Measurements from ENCODE around the gene G6PC1. TPM values are rescaled to one million over a fixed set of nuclear protein-coding genes. Genes with fewer than 3 reads are reported as not detected.
A peak's percentile ranks its signal among the peaks of the same experiment; 100 is the strongest.
"Not testable (repeated sequence)": the region's sequence is repeated elsewhere in the genome, so short reads cannot be mapped to it uniquely, and the experiment has no call there.

G6PC1 gene
- polyA plus RNA-seq, 6 donors from 2014 or later = not detected

DNA sequence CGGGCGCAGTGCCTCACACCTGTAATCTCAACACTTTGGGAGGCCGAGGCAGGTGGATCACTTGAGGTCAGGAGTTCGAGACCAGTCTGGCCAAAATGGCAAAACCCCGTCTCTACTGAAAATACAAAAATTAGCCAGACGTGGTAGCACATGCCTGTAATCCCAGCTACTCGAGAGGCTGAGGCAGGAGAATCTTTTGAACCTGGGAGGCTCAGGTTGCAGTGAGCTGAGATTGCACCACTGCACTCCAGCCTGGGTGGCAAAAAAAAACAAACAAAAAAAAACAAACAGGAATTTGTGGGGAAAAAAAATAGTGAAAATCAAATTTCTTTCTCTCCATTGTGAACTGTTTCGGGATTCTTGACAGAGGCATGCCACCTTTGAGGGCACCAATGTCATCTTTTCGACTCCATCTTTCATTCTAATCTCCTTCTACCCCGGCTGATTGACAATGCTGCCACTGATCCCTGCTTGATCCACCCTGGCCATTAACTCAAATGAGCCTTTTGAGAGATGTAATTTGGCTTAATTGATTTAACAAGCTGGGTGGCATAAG is 19.0 kb downstream of the G6PC1 start:
- not testable (repeated sequence) for ATAC-seq (ENCODE audit: low read depth in 2 of 2); H3K4me1 Mint-ChIP-seq; H3K27ac Mint-ChIP-seq; H3K36me3 Mint-ChIP-seq; H3K4me3 Mint-ChIP-seq; H3K27me3 Mint-ChIP-seq; H3K9me3 Mint-ChIP-seq; DNase-seq

DNA sequence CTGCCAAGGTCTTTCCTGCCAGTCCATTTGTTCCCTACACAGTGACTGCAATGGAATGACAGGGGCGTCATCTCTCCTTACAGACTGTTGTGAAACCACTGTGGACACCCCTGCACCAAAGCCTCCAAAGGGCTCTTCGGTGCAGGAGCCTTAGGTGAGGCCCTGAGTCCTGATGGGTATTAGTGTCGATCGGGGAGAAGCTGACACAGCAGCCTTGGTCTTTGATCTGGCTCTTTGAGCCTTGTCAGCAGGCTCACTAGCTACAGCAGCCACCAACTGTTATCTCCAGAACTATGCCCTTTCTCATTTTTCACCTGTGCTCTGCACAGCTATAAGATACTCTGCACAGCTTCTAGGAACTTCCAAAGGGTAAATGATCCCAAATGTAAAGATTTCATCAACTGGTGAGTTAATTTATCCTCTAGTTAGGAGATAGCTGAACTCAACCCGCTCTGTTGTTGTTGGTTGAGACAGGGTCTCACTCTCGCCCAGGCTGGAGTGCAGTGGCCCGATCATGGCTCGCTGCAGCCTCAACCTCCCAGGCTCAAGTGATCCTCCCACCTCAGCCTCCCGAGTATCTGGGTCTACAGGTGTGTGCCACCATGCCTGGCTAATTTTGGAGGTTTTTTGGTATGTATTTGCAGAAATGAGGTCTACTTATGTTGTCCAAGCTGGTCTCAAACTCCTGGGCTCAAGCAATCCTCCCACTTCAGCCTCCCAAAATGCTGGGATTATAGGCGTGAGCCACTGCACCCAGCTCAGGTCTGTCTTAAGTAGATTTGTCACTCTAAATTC is 19.7 kb downstream of the G6PC1 start:
- Mint-ChIP-seq H3K4me3 (no peak overlapping the region), H3K27ac (peak overlapping the region in 1 of 6 donors; percentile 11), H3K27me3 (peaks cover 0 to 8% (median 7%) of the 10 kb centered on the region in 3 donors), H3K4me1 (peaks cover 0 to 4% (median 0%) of the 10 kb centered on the region in 3 donors), H3K9me3 (no peaks in the 10 kb centered on the region), H3K36me3 (no peaks in the 10 kb centered on the region)
- DNase-seq = no peak
- ATAC-seq (ENCODE audit: low read depth in 2 of 2) = no peak

DNA sequence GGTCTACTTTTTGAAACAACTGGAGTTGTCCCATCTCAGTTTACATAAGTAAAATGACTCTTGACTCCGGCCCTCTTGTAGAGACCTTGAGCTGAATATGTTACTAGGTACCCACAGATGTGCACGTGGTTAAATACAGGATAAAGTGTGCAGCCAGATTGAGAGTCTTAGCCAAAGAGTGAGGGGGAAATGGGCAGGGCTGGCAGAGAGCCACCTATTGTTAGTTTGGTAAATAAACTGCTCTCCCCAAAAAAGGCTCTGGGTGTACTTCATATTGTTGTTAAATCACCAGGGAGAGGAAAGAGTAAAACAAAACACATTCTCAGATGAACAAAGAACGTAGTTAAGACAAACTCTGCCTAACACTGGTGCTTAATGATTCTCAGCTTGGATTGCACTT is 20.3 kb downstream of the G6PC1 start:
- DNase-seq (no peak), ATAC-seq (ENCODE audit: low read depth in 2 of 2) (no peak)
- H3K36me3 Mint-ChIP-seq = no peaks in the 10 kb centered on the region
- H3K9me3 Mint-ChIP-seq = no peaks in the 10 kb centered on the region
- no peak overlapping the region for H3K4me3 Mint-ChIP-seq
- peaks cover 0 to 8% (median 7%) of the 10 kb centered on the region in 3 donors for H3K27me3 Mint-ChIP-seq
- H3K27ac Mint-ChIP-seq = peak overlapping the region in 1 of 6 donors; percentile 11
- peaks cover 0 to 4% (median 0%) of the 10 kb centered on the region in 3 donors for H3K4me1 Mint-ChIP-seq

DNA sequence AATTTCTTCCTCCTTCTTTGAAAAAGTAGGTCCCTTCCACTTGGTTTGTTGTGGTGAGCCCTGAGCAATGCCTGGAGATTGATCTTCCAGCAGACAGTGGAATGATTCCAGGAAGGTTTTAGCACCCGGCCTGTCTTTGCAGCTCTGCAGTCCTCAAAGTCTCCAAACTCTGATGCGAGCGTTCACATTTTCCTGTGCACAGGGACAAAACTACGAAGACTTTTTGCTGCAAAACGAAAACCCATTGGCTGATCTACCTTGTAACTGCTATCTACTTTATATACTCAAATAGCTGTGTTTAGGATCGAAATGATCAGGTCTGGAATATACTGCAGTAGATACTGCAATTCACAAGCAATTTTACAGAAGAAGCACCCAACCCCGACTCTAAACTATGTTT is 21.7 kb downstream of the G6PC1 start:
- Mint-ChIP-seq H3K4me1 (peaks cover 0 to 4% (median 0%) of the 10 kb centered on the region in 3 donors), H3K9me3 (no peaks in the 10 kb centered on the region), H3K36me3 (no peaks in the 10 kb centered on the region), H3K4me3 (no peak overlapping the region), H3K27me3 (peaks cover 0 to 8% (median 7%) of the 10 kb centered on the region in 3 donors), H3K27ac (no peak overlapping the region)
- ATAC-seq (ENCODE audit: low read depth in 2 of 2) (no peak), DNase-seq (no peak)

DNA sequence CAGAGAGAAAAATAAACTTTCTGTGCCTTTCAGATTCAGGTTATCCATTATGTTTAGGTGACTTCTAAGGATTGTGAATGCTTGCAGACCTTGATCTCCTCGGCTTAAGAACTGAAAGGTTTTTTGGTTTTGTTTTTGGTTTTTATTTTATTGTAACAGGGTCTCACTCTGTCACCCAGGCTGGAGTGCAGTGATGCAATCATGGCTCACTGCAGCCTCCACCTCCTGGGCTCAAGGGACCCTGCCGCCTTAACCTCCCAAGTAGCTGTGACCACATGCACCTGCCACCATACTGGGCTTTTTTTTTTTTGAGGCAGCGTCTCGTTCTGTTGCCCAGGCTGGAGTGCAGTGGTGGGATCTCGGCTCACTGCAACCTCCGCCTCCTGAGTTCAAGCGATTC is 22.9 kb downstream of the G6PC1 start:
- H3K27ac Mint-ChIP-seq; H3K4me3 Mint-ChIP-seq; H3K36me3 Mint-ChIP-seq; H3K9me3 Mint-ChIP-seq; H3K27me3 Mint-ChIP-seq; H3K4me1 Mint-ChIP-seq; DNase-seq; ATAC-seq (ENCODE audit: low read depth in 2 of 2): not testable (repeated sequence)

DNA sequence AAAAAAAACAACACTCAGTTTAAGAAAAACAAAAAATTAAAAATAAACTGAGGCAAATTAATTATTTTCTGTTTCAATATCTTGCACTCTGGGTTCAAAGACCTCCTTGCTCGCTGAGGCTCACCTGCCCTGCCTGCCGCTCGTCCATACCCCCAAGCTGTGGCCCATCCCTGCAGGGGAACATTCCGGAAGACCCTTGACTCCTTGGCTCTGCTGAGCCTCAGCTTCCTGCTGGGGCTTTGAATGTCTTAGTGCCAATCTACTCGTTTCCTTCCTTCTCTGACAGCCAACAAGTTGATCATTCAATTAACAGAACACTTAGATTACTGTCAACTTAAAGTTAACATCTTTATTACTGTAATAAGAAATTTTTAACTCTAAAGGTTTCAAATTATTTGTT is 24.3 kb downstream of the G6PC1 start:
- H3K9me3 Mint-ChIP-seq = peaks cover 0 to 1% (median 0%) of the 10 kb centered on the region in 7 donors
- H3K27ac Mint-ChIP-seq = no peak overlapping the region
- peaks cover 8 to 9% (median 9%) of the 10 kb centered on the region in 3 donors for H3K4me1 Mint-ChIP-seq
- DNase-seq (no peak), ATAC-seq (ENCODE audit: low read depth in 2 of 2) (no peak)
- no peaks in the 10 kb centered on the region for H3K36me3 Mint-ChIP-seq
- H3K4me3 Mint-ChIP-seq = no peak overlapping the region
- peaks cover 0 to 2% (median 0%) of the 10 kb centered on the region in 3 donors for H3K27me3 Mint-ChIP-seq

DNA sequence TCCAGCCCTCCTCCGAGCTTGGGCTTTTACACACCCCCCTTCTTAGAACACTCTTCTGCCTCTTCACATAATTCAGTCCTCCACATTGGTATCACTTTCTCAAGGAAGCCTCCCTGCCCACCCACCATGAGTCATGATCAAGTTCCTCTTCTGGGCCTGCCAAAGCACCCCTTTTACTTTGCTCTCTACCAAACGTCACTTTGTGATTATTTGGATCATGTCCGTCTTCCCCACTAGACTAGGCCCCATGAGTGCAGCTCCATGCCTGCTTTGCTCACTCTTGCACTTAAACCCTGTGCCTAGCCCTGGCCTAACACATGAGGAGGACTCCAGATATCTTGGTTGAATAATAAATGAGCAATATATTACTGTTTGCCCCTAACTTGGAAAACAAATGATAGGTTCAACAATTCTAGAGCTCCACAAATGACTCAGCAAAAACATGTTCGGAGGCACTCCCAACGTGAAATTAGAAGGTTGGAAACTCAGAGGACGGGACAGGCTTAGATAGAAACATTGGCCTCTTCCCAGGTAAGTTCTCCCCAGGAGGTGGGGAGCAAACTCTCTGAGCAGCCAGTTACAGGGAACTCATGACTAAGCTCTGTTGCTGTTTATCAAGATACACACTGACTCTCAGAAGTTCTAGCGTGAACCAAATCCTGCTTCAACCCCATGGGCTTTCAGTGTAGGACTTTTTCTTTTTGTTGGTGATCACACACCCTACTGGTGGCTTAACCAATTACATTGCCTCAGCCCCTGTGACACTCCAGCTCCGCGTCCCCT is 28.3 kb downstream of the G6PC1 start:
- H3K9me3 Mint-ChIP-seq = peaks cover 0 to 1% (median 0%) of the 10 kb centered on the region in 7 donors
- peaks cover 0 to 8% (median 5%) of the 10 kb centered on the region in 3 donors for H3K27me3 Mint-ChIP-seq
- peak overlapping the region in 1 of 8 donors; percentile 30 for H3K4me3 Mint-ChIP-seq
- peak; percentile 20 for DNase-seq
- peak; percentile 80 to 88 for ATAC-seq (ENCODE audit: low read depth in 2 of 2)
- no peaks in the 10 kb centered on the region for H3K36me3 Mint-ChIP-seq
- peak overlapping the region in 5 of 6 donors; percentile 10 to 62 (median 35) for H3K27ac Mint-ChIP-seq
- H3K4me1 Mint-ChIP-seq = peaks cover 8 to 9% (median 9%) of the 10 kb centered on the region in 3 donors

DNA sequence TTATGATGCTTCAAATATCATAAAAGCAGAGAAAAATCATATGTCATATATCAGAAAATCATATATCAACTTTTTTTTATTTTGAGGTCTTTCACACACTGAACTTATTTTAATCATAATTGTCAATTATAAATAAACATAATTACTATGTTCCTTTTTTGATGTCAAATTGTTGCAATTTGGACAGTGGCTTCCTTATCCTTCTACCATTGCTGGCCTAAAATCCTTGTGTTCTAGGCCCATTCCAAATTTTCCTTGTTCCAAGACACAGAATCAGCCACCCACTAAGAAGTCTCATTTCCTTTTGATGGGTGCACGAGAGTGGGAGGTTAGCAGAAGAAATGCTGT is 28.9 kb downstream of the G6PC1 start:
- H3K27ac Mint-ChIP-seq = peak overlapping the region in 3 of 6 donors; percentile 21 to 85 (median 49)
- peaks cover 0 to 14% (median 10%) of the 10 kb centered on the region in 3 donors for H3K27me3 Mint-ChIP-seq
- no peaks in the 10 kb centered on the region for H3K36me3 Mint-ChIP-seq
- no peak for DNase-seq
- ATAC-seq (ENCODE audit: low read depth in 2 of 2) = no peak
- no peak overlapping the region for H3K4me3 Mint-ChIP-seq
- H3K4me1 Mint-ChIP-seq = peaks cover 8 to 9% (median 9%) of the 10 kb centered on the region in 3 donors
- H3K9me3 Mint-ChIP-seq = peaks cover 0 to 1% (median 0%) of the 10 kb centered on the region in 7 donors

DNA sequence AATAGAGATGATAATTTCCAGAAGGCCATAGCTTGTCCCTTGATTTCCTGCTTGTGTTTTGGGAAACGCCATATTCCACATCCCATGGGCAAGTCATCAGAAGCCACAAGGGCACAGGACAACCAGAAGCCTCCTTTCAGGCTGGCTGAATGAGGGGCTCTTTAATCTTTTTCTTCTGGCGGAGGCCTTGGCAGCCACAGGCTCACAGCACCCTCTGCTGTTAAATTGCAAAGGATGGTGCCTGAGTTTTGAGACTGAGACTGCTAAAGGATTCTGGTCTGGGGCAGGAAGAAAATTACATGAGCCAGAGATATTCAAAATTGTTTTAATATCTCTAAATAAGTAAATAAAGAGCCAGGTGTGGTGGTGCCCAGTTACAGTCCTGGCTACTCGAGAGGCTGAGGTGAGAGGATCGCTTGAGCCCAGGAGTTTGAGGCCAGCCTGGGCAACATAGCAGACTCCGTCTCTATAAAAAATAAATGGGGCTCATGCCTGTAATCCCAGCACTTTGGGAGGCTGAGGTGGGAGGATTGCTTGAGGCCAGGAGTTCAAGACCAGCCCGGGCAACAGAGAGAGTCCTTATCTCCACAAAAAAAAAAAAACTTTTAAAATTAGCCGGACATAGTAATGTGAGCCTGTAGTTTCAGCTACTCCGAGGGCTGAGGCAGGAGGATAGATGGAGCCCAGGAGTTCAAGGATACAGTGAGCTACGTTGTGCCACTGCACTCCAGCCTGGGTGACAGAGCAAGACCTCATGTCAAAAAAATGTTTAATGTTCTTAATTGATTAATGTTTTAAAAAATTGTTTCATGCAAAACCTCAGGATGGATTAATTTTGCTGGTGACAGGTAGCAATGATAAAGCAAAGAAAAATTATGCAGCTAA is 37.4 kb downstream of the G6PC1 start:
- peaks cover 0 to 3% (median 0%) of the 10 kb centered on the region in 3 donors for H3K4me1 Mint-ChIP-seq
- no peak overlapping the region for H3K4me3 Mint-ChIP-seq
- DNase-seq (peak; percentile 5), ATAC-seq (ENCODE audit: low read depth in 2 of 2) (peak; percentile 42 to 59)
- H3K27me3 Mint-ChIP-seq = peaks cover 5 to 27% (median 10%) of the 10 kb centered on the region in 3 donors
- no peaks in the 10 kb centered on the region for H3K9me3 Mint-ChIP-seq
- H3K36me3 Mint-ChIP-seq = no peaks in the 10 kb centered on the region
- H3K27ac Mint-ChIP-seq = peak overlapping the region in 1 of 6 donors; percentile 26

DNA sequence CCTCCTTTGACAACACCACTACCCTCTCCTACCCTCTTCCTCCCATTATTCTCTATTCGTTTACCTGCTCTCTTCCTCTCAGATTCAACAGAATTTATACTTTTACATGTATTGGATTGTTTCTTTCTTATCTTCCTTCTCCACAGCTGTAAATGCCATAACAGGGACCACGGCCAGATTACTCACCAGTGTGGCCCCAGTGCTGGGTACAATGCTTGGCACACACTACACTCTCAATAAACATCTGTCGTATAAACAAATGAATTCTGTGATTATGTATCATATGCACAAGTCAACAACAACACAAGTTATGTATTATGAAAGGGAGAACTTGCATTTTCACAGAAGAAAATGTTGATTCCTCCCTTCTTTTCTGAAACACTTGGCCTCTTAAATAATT is 43.6 kb downstream of the G6PC1 start:
- ATAC-seq (ENCODE audit: low read depth in 2 of 2) (no peak), DNase-seq (no peak)
- H3K36me3 Mint-ChIP-seq = peaks cover 1 to 3% of the 10 kb centered on the region in 2 donors
- peaks cover 0 to 6% (median 0%) of the 10 kb centered on the region in 3 donors for H3K27me3 Mint-ChIP-seq
- H3K27ac Mint-ChIP-seq = no peak overlapping the region
- no peak overlapping the region for H3K4me3 Mint-ChIP-seq
- no peaks in the 10 kb centered on the region for H3K9me3 Mint-ChIP-seq
- H3K4me1 Mint-ChIP-seq = no peaks in the 10 kb centered on the region

DNA sequence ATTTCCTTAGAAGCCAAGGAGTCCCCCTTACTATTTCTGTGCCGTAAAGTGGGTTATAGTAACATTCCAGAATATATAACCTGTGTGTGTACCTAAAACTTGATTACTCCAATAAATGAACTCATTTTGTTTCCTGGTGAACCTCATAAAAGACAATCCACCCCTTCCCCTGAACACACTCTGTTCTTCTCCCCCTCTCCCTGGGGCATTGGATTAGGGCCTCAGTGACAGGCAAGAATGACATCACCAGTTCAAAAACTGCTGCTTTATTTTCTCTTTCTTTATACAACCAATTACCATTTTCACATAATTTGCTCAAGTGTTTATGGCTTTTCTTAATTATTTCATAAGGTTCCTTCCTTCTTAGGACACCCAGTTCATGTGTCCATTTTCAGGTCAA is 46.2 kb downstream of the G6PC1 start:
- Mint-ChIP-seq H3K4me1 (no peaks in the 10 kb centered on the region), H3K36me3 (peaks cover 7 to 9% of the 10 kb centered on the region in 2 donors), H3K27ac (peak overlapping the region in 2 of 6 donors; percentile 75 to 81), H3K4me3 (no peak overlapping the region), H3K27me3 (no peaks in the 10 kb centered on the region), H3K9me3 (no peaks in the 10 kb centered on the region)
- DNase-seq (no peak), ATAC-seq (ENCODE audit: low read depth in 2 of 2) (no peak)

DNA sequence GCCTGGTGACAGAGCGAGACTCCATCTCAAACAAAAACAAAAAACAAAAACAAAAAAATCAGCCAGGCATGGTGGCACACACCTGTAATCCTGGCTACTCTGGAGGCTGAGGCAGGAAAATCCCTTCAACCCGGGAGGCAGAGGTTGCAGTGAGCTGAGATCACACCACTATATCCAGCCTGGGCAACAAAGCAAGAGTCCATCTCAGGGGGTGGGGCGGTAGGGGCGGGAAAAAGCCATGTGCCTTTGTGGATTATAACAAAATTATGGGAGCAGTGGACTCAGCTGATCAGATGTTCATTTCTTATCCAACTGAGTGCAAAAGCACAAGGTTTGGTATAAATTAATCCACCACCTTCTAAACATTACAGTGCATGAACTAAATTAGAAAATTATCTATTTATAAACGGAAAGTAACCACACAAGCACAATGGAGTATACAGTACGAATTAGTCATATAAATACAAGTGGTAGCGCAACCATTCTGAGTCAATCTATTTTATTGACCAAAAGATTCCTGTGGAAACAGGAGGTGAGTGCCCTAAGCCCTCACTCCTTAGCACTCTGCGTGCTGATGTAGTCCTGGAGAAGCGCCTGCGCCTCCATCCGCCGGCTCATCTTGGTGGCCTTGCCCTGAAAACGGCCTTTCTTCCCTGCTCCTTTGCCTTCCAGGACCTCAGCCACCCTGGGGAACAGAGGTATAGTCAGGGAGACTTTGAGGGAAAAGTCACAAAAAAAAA is 49.6 kb downstream of the G6PC1 start:
- DNase-seq = no peak
- Mint-ChIP-seq H3K4me1 (no peaks in the 10 kb centered on the region), H3K9me3 (no peaks in the 10 kb centered on the region), H3K27me3 (no peaks in the 10 kb centered on the region), H3K27ac (peak overlapping the region in 2 of 6 donors; percentile 4 to 39), H3K4me3 (no peak overlapping the region), H3K36me3 (peaks cover 7 to 23% of the 10 kb centered on the region in 2 donors)
- ATAC-seq (ENCODE audit: low read depth in 2 of 2) = no peak

Measured in naive B cell (primary cell).